OCI-LY3 (cell line): ENCODE measurements around the gene TCF4.

Source experiments
- EZH2phosphoT487 ChIP-seq: fragments of 200-600 bp; shearing (Covaris generic); IDR thresholded peaks from 2 replicates; pipeline ENCODE4 v1.6.1; 2018; ENCODE audit warnings: antibody characterized with exemption, mixed run types, low read depth
- TF ChIP-seq, protein P1 (sequence below): fragments of 200-600, 300-600 bp; sonication (generic); IDR thresholded peaks from 2 replicates; pipeline ENCODE4 v1.5.1; 2014; ENCODE audit warnings: antibody characterized with exemption, low read length, low read depth

DNA sequence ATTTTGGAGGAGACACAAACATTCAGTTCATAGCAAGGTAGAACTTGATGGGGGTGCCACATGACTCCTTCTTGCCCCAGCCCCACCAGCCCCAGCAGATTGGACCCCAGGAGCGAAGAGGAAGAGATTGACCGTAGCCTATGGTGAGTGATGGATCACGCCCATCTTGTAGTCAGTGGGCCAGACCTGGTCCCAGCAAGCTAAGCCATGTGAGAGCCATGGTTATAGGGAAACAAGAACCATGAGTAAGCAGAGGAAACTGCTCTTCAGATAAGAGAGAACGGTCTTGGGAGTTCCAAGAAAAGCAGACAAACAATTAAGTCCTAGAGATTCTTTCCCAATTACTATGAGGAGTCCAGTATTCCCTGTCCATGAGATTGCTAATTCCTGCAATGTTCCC is 4.6 kb upstream of the TCF4 start:
- TF ChIP-seq, protein P1, sequence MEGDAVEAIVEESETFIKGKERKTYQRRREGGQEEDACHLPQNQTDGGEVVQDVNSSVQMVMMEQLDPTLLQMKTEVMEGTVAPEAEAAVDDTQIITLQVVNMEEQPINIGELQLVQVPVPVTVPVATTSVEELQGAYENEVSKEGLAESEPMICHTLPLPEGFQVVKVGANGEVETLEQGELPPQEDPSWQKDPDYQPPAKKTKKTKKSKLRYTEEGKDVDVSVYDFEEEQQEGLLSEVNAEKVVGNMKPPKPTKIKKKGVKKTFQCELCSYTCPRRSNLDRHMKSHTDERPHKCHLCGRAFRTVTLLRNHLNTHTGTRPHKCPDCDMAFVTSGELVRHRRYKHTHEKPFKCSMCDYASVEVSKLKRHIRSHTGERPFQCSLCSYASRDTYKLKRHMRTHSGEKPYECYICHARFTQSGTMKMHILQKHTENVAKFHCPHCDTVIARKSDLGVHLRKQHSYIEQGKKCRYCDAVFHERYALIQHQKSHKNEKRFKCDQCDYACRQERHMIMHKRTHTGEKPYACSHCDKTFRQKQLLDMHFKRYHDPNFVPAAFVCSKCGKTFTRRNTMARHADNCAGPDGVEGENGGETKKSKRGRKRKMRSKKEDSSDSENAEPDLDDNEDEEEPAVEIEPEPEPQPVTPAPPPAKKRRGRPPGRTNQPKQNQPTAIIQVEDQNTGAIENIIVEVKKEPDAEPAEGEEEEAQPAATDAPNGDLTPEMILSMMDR = no peak
- no peak for TF ChIP-seq EZH2phosphoT487
